ENCODE data around the gene AKR1D1.

- TF ChIP-seq CTCF (IDR thresholded peaks at IDR 0.05) = no peak
- TF ChIP-seq EP300 (IDR thresholded peaks at IDR 0.05) = no peak
- no peak for TF ChIP-seq POLR2AphosphoS5 (IDR thresholded peaks at IDR 0.05)
Observed at GRCh38 chr7:138163800-138164199, 87.5 kb downstream of the AKR1D1 start.

All from stomach (tissue), 4 donors.